ENCODE results near the gene CYTH3.

CYTH3 gene

GRCh38 chr7:6165075-6165474, 107.3 kb downstream of the CYTH3 start:
- ATAC-seq (ENCODE audit: low read depth) = no peak
- Histone ChIP-seq H3K9me3 (ENCODE audit: severe bottlenecking) (no peaks in the 10 kb centered on the region), H3K27ac (ENCODE audit: poor library complexity, severe bottlenecking) (no peak overlapping the region), H3K4me1 (ENCODE audit: insufficient read depth, poor library complexity, severe bottlenecking) (no peaks in the 10 kb centered on the region), H3K27me3 (ENCODE audit: insufficient read depth, poor library complexity, severe bottlenecking) (no peaks in the 10 kb centered on the region), H3K36me3 (ENCODE audit: low read depth) (peaks cover 59% of the 10 kb centered on the region), H3K4me3 (ENCODE audit: severe bottlenecking) (no peak overlapping the region)
- DNase-seq (ENCODE audit: low spot score) = no peak
- no peak for TF ChIP-seq CTCF (IDR thresholded peaks at IDR 0.05; ENCODE audit: poor library complexity, severe bottlenecking)

- ATAC-seq (ENCODE audit: low read depth) = no peak
- peaks cover 53% of the 10 kb centered on the region for H3K36me3 ChIP-seq (ENCODE audit: low read depth)
- H3K4me3 ChIP-seq (ENCODE audit: severe bottlenecking) = no peak overlapping the region
- H3K27ac ChIP-seq (ENCODE audit: poor library complexity, severe bottlenecking) = no peak overlapping the region
- no peaks in the 10 kb centered on the region for H3K9me3 ChIP-seq (ENCODE audit: severe bottlenecking)
- TF ChIP-seq CTCF (IDR thresholded peaks at IDR 0.05; ENCODE audit: poor library complexity, severe bottlenecking) = no peak
- H3K27me3 ChIP-seq (ENCODE audit: insufficient read depth, poor library complexity, severe bottlenecking) = no peaks in the 10 kb centered on the region
- DNase-seq (ENCODE audit: low spot score) = no peak
- no peaks in the 10 kb centered on the region for H3K4me1 ChIP-seq (ENCODE audit: insufficient read depth, poor library complexity, severe bottlenecking)
Measured at GRCh38 chr7:6164491-6164890, 107.9 kb downstream of the CYTH3 start.

DNA sequence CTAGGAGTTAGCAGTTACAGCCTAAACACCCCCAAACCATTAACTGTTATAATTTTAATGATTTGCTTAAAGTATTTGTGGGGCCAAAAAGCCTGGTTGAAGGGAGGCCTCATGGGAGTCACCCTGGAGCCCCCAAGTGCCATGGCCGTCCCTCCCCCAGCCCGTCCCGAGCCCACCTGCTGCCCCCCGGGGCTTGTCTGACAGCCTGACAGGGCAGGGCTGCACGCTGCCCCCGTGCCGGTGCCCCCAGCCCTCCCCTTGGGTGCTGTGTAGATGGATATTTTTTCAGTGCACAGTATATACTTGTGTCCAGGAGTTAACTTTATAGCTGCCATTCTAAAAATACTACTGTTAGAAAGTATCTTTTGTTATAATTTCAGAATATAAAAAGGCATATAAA, 108.4 kb downstream of the CYTH3 start:
- DNase-seq (ENCODE audit: low spot score) (no peak), ATAC-seq (ENCODE audit: low read depth) (no peak)
- Histone ChIP-seq H3K36me3 (ENCODE audit: low read depth) (peaks cover 53% of the 10 kb centered on the region), H3K9me3 (ENCODE audit: severe bottlenecking) (no peaks in the 10 kb centered on the region), H3K27me3 (ENCODE audit: insufficient read depth, poor library complexity, severe bottlenecking) (no peaks in the 10 kb centered on the region), H3K27ac (ENCODE audit: poor library complexity, severe bottlenecking) (no peak overlapping the region), H3K4me3 (ENCODE audit: severe bottlenecking) (no peak overlapping the region), H3K4me1 (ENCODE audit: insufficient read depth, poor library complexity, severe bottlenecking) (no peaks in the 10 kb centered on the region)
- TF ChIP-seq CTCF (IDR thresholded peaks at IDR 0.05; ENCODE audit: poor library complexity, severe bottlenecking) = no peak

- no peaks in the 10 kb centered on the region for H3K9me3 ChIP-seq (ENCODE audit: severe bottlenecking)
- no peaks in the 10 kb centered on the region for H3K4me1 ChIP-seq (ENCODE audit: insufficient read depth, poor library complexity, severe bottlenecking)
Measured at GRCh38 chr7:6163402-6163801, 109.0 kb downstream of the CYTH3 start.

More at GRCh38 chr7:6163402-6163801, 109.0 kb downstream of the CYTH3 start:
- DNase-seq (ENCODE audit: low spot score) (no peak), ATAC-seq (ENCODE audit: low read depth) (no peak)
- no peak for TF ChIP-seq CTCF (IDR thresholded peaks at IDR 0.05; ENCODE audit: poor library complexity, severe bottlenecking)
- H3K36me3 ChIP-seq (ENCODE audit: low read depth) = peaks cover 55% of the 10 kb centered on the region
- no peak overlapping the region for H3K27ac ChIP-seq (ENCODE audit: poor library complexity, severe bottlenecking)
- no peaks in the 10 kb centered on the region for H3K27me3 ChIP-seq (ENCODE audit: insufficient read depth, poor library complexity, severe bottlenecking)
- H3K4me3 ChIP-seq (ENCODE audit: severe bottlenecking) = no peak overlapping the region

Data from RWPE2 (cell line).